NB4 (cell line): ENCODE data around the gene TRRAP.

ENCODE experiments used
- POLR2A ChIP-seq: IDR thresholded peaks from 2 replicates; pipeline ENCODE4 v1.6.1; 2011; ENCODE audit warnings: mild to moderate bottlenecking; ENCODE audit not compliant: insufficient read length; ENCODE audit errors: extremely low read depth
- TF ChIP-seq, protein P1 (sequence below): IDR thresholded peaks from 2 replicates; pipeline ENCODE4 v1.6.1; 2011; ENCODE audit warnings: low read depth, low read length

- TF ChIP-seq POLR2A = no peak
- TF ChIP-seq, protein P1, sequence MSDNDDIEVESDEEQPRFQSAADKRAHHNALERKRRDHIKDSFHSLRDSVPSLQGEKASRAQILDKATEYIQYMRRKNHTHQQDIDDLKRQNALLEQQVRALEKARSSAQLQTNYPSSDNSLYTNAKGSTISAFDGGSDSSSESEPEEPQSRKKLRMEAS = no peak
Measured at GRCh38 chr7:99039384-99039891, 161.1 kb downstream of the TRRAP start.
